Suppressor macrophage (primary cell): ENCODE data around the gene KCNJ9.
"Not testable (repeated sequence)": the region's sequence is repeated elsewhere in the genome, so short reads cannot be mapped to it uniquely, and the experiment has no call there.

Source experiments
- DNase-seq, 4 experiments: peaks; one replicate each; pipeline ENCODE4 v3.0.0-alpha.2; 2020 to 2022

Gene KCNJ9

GRCh38 chr1:160126342-160126741 is 45.0 kb downstream of the KCNJ9 start:
- not testable (repeated sequence) for DNase-seq

DNA sequence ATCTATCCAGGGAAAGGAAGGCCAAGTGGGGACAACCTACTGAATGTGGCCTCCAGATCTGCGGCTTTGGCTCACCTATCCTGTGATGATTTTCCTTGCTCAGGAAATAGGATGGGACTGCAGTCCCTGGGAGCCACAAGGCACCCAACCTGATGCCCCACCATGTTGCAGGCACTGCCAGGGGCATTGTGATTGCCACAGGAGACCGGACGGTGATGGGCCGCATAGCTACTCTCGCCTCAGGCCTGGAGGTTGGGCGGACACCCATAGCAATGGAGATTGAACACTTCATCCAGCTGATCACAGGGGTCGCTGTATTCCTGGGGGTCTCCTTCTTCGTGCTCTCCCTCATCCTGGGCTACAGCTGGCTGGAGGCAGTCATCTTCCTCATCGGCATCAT is 46.0 kb downstream of the KCNJ9 start:
- no peak for DNase-seq

DNA sequence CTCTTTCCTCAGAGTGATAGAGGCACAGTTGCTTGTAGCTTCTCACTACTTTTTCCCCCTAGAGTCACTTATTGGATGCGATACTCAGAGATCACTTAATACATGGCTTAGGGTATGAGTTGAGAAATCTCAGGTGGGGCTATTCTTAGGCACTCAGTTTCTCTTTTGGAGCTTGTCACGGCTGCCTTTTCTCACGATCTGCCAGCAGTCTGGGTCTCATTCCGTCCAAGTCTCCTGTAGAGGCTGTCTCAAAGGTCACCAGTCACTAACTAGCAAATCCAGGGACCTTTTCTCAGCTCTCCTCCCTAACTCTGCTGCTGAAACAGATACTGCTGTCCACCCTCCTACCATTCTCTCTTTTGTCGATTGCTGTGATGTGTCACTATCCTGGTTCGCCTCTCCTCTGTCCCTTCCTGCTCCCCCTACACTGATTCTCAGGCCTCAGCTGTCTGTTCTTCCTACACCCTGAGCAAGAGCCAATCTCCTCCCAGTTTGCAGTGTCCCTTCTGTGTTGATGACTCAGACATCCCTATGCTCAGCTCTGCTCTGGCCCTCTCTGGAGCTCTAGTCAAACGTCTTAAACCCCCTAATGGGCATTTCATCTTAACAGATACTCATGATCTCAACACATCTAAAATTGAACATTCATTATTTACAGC is 46.7 kb downstream of the KCNJ9 start:
- DNase-seq = peak; percentile 33 to 76 (median 54)

DNA sequence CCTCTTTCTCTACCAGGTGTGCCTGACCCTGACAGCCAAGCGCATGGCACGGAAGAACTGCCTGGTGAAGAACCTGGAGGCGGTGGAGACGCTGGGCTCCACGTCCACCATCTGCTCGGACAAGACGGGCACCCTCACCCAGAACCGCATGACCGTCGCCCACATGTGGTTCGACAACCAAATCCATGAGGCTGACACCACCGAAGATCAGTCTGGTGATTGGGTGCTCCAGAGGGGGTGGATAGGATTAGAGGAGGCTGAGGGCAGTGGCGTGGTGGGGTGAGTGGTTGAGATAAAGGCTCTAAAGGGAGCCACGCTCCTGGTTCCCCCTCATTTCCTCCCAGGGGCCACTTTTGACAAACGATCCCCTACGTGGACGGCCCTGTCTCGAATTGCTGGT is 47.3 kb downstream of the KCNJ9 start:
- DNase-seq = no peak

DNA sequence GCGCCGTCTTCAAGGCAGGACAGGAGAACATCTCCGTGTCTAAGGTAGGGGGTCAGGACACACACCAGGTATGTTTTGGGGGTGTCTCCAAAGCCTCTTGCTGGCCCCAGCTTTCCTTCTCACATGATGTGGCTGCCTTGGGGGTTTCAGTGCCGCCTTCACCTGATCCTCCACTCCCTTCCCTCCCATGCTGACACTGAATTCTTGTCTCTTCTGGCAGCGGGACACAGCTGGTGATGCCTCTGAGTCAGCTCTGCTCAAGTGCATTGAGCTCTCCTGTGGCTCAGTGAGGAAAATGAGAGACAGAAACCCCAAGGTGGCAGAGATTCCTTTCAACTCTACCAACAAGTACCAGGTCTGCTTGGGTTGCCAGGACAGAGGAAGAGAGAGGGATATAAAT is 47.7 kb downstream of the KCNJ9 start:
- DNase-seq = no peak

DNA sequence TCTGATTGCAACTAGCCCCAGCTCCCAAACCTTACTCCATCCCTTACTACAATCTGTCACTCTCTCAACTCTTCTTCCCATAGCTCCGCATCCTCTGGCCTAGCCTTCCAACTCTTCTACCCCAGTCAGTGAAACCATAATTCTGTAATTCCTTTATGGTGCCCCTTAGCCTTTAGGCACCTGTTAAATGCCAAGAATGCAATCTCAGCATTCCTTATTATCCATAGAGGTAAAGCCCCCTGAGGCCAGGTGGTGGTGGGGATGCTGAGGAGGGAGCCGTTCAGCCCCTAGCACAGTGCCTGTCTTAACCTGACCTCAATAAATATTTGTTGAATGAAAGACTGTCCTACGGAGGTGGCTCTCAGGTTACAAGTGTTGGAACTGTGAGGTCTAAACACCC is 48.2 kb downstream of the KCNJ9 start:
- DNase-seq = no peak

GRCh38 chr1:160129966-160130365 is 48.6 kb downstream of the KCNJ9 start:
- no peak for DNase-seq

GRCh38 chr1:160130486-160130885 is 49.1 kb downstream of the KCNJ9 start:
- DNase-seq = no peak

- DNase-seq = no peak
Observed at GRCh38 chr1:160130939-160131338, 49.6 kb downstream of the KCNJ9 start.

GRCh38 chr1:160131803-160132565 is 50.6 kb downstream of the KCNJ9 start:
- no peak for DNase-seq

- DNase-seq = no peak
Observed at GRCh38 chr1:160133990-160134770, 52.8 kb downstream of the KCNJ9 start.

DNA sequence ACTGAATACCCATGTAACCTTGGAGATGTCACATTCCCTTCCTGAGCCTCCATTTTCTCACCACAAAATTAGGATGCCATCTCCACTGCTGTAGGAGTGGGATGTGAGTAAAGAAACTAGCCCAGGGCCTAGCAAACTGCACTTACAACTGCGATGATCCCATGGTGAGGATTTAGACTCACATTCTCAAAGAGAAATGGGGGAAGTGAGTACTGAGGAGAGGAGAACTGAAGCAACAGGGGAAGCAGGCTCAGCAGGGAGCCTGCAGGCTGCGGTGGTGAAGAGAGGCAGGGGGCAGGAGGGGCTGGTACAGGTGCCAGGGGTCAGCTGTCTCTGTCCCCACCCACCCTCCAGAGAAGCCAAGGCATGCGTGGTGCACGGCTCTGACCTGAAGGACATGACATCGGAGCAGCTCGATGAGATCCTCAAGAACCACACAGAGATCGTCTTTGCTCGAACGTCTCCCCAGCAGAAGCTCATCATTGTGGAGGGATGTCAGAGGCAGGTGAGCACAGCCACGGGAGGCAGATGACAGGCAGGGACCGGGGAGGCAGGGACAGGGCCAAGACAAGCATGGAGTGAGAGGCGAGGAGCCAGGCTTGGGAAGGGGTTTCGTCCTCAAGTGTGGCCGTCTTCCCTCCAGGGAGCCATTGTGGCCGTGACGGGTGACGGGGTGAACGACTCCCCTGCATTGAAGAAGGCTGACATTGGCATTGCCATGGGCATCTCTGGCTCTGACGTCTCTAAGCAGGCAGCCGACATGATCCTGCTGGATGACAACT is 53.6 kb downstream of the KCNJ9 start:
- peak; percentile 37 to 66 (median 56) for DNase-seq

GRCh38 chr1:160136121-160136925 is 55.0 kb downstream of the KCNJ9 start:
- no peak for DNase-seq

GRCh38 chr1:160136926-160137200 is 55.5 kb downstream of the KCNJ9 start:
- DNase-seq = no peak

DNA sequence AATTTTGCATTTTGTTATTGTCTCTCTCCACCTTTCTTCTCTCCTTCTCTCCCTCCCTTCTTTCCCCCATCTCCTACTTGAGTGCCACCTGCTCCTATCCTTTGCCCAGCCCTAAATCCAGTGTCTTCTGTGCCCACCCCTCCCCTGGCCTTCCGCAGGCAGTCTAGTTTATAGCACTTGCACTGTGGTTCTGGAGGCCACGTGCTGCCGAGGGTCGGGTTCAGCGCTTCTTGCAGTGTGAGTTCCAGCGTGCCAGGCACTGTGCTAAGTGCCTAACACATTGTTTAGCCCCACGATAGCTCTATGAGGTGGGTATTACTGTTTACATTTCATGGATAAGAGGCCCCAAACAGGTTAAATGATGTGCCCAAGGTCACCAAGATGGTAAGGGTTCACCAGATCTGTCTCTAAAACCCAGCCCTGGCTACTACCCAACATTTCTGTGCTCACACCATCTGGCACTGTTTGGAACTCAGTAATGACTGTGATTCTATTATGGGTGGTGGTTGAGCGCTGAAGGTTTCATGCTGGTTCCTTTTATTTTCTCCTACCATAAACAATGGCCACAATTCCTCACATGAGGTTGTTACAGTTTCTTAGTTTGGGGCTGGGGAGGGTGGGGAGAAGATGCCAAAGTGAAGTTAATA is 56.0 kb downstream of the KCNJ9 start:
- no peak for DNase-seq

- no peak for DNase-seq
Observed at GRCh38 chr1:160139840-160140239, 58.5 kb downstream of the KCNJ9 start.
